Erythroblast (primary cell): ENCODE measurements around the gene INSC.

Experiments
- DNase-seq, 2 experiments: peaks; one replicate each; lab custom pipeline; 2025; lab: John Stamatoyannopoulos, UW
- GATA1 ChIP-seq: IDR thresholded peaks from 2 replicates; pipeline ENCODE4 v1.6.1; 2011; ENCODE audit warnings: low read depth, mild to moderate bottlenecking, control low read depth, low read length, moderate library complexity
- POLR2A ChIP-seq: IDR thresholded peaks from 2 replicates; pipeline ENCODE4 v1.6.1; 2011; ENCODE audit warnings: mild to moderate bottlenecking, low read length

The INSC gene

GRCh38 chr11:15119826-15120225 lies 5.1 kb downstream of the INSC start:
- TF ChIP-seq POLR2A (no peak), GATA1 (no peak)
- DNase-seq = no peak

- no peak for DNase-seq
- TF ChIP-seq GATA1 = no peak
- TF ChIP-seq POLR2A = no peak
Observed at GRCh38 chr11:15123849-15124248, 9.1 kb downstream of the INSC start.

- no peak for TF ChIP-seq GATA1
- no peak for TF ChIP-seq POLR2A
- DNase-seq = no peak
Observed at GRCh38 chr11:15124528-15124927, 9.8 kb downstream of the INSC start.

GRCh38 chr11:15127341-15127740 lies 12.6 kb downstream of the INSC start:
- no peak for DNase-seq
- TF ChIP-seq POLR2A (no peak), GATA1 (no peak)

- no peak for TF ChIP-seq POLR2A
- no peak for TF ChIP-seq GATA1
Observed at GRCh38 chr11:15128621-15129020, 13.9 kb downstream of the INSC start.

GRCh38 chr11:15136166-15136565 lies 21.4 kb downstream of the INSC start:
- no peak for DNase-seq
- TF ChIP-seq GATA1 (no peak), POLR2A (no peak)

More at GRCh38 chr11:15128621-15129020, 13.9 kb downstream of the INSC start:
- DNase-seq = no peak

- no peak for TF ChIP-seq GATA1
- no peak for TF ChIP-seq POLR2A
- DNase-seq = no peak
Observed at GRCh38 chr11:15139096-15139770, 24.5 kb downstream of the INSC start.

- DNase-seq = no peak
- TF ChIP-seq POLR2A = no peak
- TF ChIP-seq GATA1 = no peak
Observed at GRCh38 chr11:15139958-15140659, 25.4 kb downstream of the INSC start.

- no peak for TF ChIP-seq GATA1
- no peak for TF ChIP-seq POLR2A
- DNase-seq = no peak
Observed at GRCh38 chr11:15141381-15141780, 26.7 kb downstream of the INSC start.

- no peak for TF ChIP-seq GATA1
- no peak for TF ChIP-seq POLR2A
- DNase-seq = no peak
Observed at GRCh38 chr11:15142838-15143237, 28.1 kb downstream of the INSC start.

- no peak for TF ChIP-seq POLR2A
- no peak for TF ChIP-seq GATA1
Observed at GRCh38 chr11:15143855-15144254, 29.1 kb downstream of the INSC start.

GRCh38 chr11:15144347-15144746 lies 29.6 kb downstream of the INSC start:
- no peak for TF ChIP-seq GATA1
- TF ChIP-seq POLR2A = no peak

More at GRCh38 chr11:15143855-15144254, 29.1 kb downstream of the INSC start:
- DNase-seq = peak in 1 of 2 experiments; percentile 2

GRCh38 chr11:15145151-15145550 lies 30.4 kb downstream of the INSC start:
- TF ChIP-seq GATA1 (no peak), POLR2A (no peak)
- DNase-seq = no peak

More at GRCh38 chr11:15144347-15144746, 29.6 kb downstream of the INSC start:
- DNase-seq = no peak

GRCh38 chr11:15145615-15146014 lies 30.9 kb downstream of the INSC start:
- no peak for DNase-seq
- no peak for TF ChIP-seq POLR2A
- no peak for TF ChIP-seq GATA1
